Right lobe of liver (tissue), 4 donors: ENCODE measurements around the gene PCED1B.

Source experiments
- POLR2A ChIP-seq: fragments of 450-650 bp; IDR thresholded peaks from one replicate; pipeline ENCODE4 v1.6.1; 2017; ENCODE audit warnings: antibody characterized with exemption, mild to moderate bottlenecking
- TF ChIP-seq, protein P1 (sequence below), 4 donors: fragments of 200-600 bp in 3 of 4; fragments of 450-650 bp in 1 of 4; IDR thresholded peaks; one replicate each; pipeline versions ENCODE4 v1.5.1 to v1.8.0; 2016 to 2022; ENCODE audit warnings: antibody characterized with exemption in 4 of 4, mild to moderate bottlenecking in 2 of 4
- donor health status: DM: no; HTN: no; CAD: no.
- donor health status: DM: no; HTN: no; CAD: no.
- donor health status: DM: no; HTN: yes; CAD: no.

DNA sequence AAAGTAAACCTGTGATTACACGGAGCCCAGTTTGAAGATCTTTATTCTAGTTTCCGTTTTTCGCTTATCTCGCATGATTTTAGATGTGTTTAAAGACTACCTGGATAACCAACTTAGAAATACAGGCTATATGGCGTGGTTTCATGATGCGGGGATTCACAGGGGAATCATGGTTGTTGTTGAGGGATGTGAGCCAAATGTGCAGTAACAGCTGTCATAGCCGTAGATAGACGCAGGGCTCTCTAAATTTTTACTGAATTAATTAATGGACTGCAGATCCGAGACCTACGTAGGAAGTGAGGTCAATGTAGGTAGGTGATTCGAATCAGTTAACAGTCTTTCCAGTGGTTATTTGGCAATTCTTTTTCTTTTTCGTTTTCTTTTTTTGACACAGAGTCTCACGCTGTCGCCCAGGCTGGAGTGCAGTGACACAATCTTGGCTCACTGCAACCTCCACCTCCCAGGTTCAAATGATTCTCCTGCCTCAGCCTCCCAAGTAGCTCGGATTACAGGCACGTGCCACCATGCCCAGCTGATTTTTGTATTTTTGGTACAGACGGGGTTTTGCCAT, 145.2 kb downstream of the PCED1B start:
- TF ChIP-seq, protein P1, sequence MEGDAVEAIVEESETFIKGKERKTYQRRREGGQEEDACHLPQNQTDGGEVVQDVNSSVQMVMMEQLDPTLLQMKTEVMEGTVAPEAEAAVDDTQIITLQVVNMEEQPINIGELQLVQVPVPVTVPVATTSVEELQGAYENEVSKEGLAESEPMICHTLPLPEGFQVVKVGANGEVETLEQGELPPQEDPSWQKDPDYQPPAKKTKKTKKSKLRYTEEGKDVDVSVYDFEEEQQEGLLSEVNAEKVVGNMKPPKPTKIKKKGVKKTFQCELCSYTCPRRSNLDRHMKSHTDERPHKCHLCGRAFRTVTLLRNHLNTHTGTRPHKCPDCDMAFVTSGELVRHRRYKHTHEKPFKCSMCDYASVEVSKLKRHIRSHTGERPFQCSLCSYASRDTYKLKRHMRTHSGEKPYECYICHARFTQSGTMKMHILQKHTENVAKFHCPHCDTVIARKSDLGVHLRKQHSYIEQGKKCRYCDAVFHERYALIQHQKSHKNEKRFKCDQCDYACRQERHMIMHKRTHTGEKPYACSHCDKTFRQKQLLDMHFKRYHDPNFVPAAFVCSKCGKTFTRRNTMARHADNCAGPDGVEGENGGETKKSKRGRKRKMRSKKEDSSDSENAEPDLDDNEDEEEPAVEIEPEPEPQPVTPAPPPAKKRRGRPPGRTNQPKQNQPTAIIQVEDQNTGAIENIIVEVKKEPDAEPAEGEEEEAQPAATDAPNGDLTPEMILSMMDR (IDR thresholded peaks at IDR 0.05): no peak
- TF ChIP-seq POLR2A: no peak
